Measurements from ENCODE around the gene KDM3B. TPM values are rescaled to one million over a fixed set of nuclear protein-coding genes. Genes with fewer than 3 reads are reported as not detected.

The KDM3B gene
- total and polyA plus RNA-seq, 2 of the 8 experiments (the other 6 are each of a cell fraction or from before 2014, with no cell fraction given), result 27.1 to 78.1 TPM

- TF ChIP-seq ATF3 (IDR thresholded peaks at IDR 0.05; ENCODE audit: insufficient read depth, low read depth, low read length) (no peak), MAFK (IDR thresholded peaks at IDR 0.05; ENCODE audit: low read depth, low read length) (no peak), E2F6 (IDR thresholded peaks at IDR 0.05) (peak; percentile 87), FOSL1 (IDR thresholded peaks at IDR 0.05; ENCODE audit: insufficient read depth, low read depth, low read length) (no peak), SIN3A (conservative IDR thresholded peaks at IDR 0.05 in 1 of 2, IDR thresholded peaks at IDR 0.05 in 1 of 2; ENCODE audit: low read depth in 1 of 2, low read length in 2 of 2) (no peak; a peak in 1 of 4 replicates), SUZ12 (IDR thresholded peaks at IDR 0.05; ENCODE audit: low read length) (no peak), SIX5 (IDR thresholded peaks at IDR 0.05; ENCODE audit: low read depth, low read length) (no peak)
These were observed 111.5 kb downstream of the KDM3B start (continued) for GRCh38 chr5:138464008-138464387.

Data from H1 (cell line).